Measurements from ENCODE around the gene ABCC4. TPM values are rescaled to one million over a fixed set of nuclear protein-coding genes. Genes with fewer than 3 reads are reported as not detected.
A peak's percentile ranks its signal among the peaks of the same experiment; 100 is the strongest.

ABCC4 gene
- total and polyA plus RNA-seq, 9 of the 15 experiments (the other 6 are each of a cell fraction or from before 2014, with no cell fraction given): 9.4 to 46.1 (median 25.4) TPM

GRCh38 chr13:95164830-95165229 is 136.4 kb downstream of the ABCC4 start:
- ATAC-seq (no peak), DNase-seq (ENCODE audit: extremely low read depth in 1 of 4, low spot score in 3 of 4) (peak in 1 of 4 experiments; percentile 20), FAIRE-seq (no peak)
- H3K9me1 ChIP-seq (ENCODE audit: control insufficient read depth, insufficient read depth, low read length): no peaks in the 10 kb centered on the region
- no peak overlapping the region for H3K9ac ChIP-seq (ENCODE audit: insufficient read depth in 1 of 2, low read depth in 2 of 2, low read length in 2 of 2)
- H4K20me1 ChIP-seq (replicated peaks; ENCODE audit: control insufficient read depth, insufficient read depth, low read length): no peaks in the 10 kb centered on the region
- H3K27me3 ChIP-seq (ENCODE audit: control insufficient read depth in 2 of 2, insufficient read depth in 2 of 2, low read length in 2 of 2): no peaks in the 10 kb centered on the region
- ChIA-PET CTCF (ENCODE audit: low intra/inter-chr PET ratio) (no interaction called here), POLR2A (interaction anchor here (0.8 kb wide), 1 partner anchor 11 kb away, joined by 3 read pairs; no protein-coding TSS in a partner anchor)
- H3K36me3 ChIP-seq (ENCODE audit: control insufficient read depth, insufficient read depth, low read length): peaks cover 61% of the 10 kb centered on the region
- H3K79me2 ChIP-seq (ENCODE audit: control insufficient read depth, insufficient read depth, low read length): no peaks in the 10 kb centered on the region
- H3K4me1 ChIP-seq (replicated peaks in 1 of 2; ENCODE audit: control insufficient read depth in 2 of 2, insufficient read depth in 2 of 2, low read length in 2 of 2): no peaks in the 10 kb centered on the region
- no peak overlapping the region for H3K27ac ChIP-seq (ENCODE audit: extremely low read depth, low read depth, low read length)
- WGBS (ENCODE audit: insufficient coverage, low coverage, missing lambda C conversion rate): 31% methylated on average over 4 of the region's 4 CpGs
- H3K9me3 ChIP-seq (replicated peaks; ENCODE audit: control insufficient read depth, insufficient read depth, low read depth, low read length): no peaks in the 10 kb centered on the region
- in situ Hi-C loops (cut with MboI): no loop called here
- intact Hi-C loops (cut with micrococcal nuclease): no loop called here
- no peak for TF ChIP-seq ZNF134 (CRISPR knock-in tag; conservative IDR thresholded peaks at IDR 0.05)
- no peak for TF ChIP-seq NFYB (IDR thresholded peaks at IDR 0.05; ENCODE audit: extremely low read depth, insufficient read length)
- no peak for TF ChIP-seq ZNF764 (CRISPR knock-in tag; IDR thresholded peaks at IDR 0.05; ENCODE audit: low read depth)
- peak; percentile 30; the same call in 1 of the 2 replicates for TF ChIP-seq NCOR1 (IDR thresholded peaks at IDR 0.05)
- peak; percentile 50 for TF ChIP-seq NFIC (IDR thresholded peaks at IDR 0.05)
- TF ChIP-seq TEAD4 (IDR thresholded peaks at IDR 0.05; ENCODE audit: low read length): peak; percentile 49
- TF ChIP-seq TEAD4 (CRISPR knock-in tag; IDR thresholded peaks at IDR 0.05; ENCODE audit: borderline replicate concordance): no peak
- peak; percentile 56 for TF ChIP-seq ARID1B (IDR thresholded peaks at IDR 0.05)
- no peak for TF ChIP-seq MBD2 (IDR thresholded peaks at IDR 0.05; ENCODE audit: borderline replicate concordance, low read depth)
- TF ChIP-seq RCOR1 (IDR thresholded peaks at IDR 0.05; ENCODE audit: borderline replicate concordance in 1 of 2, low read depth in 2 of 2, low read length in 2 of 2): 0 out of 4 replicates have a peak, but pooled peaks of 1 of the 2 experiments have one; percentile 20
- peak; percentile 66 for TF ChIP-seq CBFA2T3 (IDR thresholded peaks at IDR 0.05)
- TF ChIP-seq CBFA2T2 (conservative IDR thresholded peaks at IDR 0.05): peak; percentile 31; the same call in 1 of the 2 replicates
- peak; percentile 59 for TF ChIP-seq TCF3 (CRISPR knock-in tag; IDR thresholded peaks at IDR 0.05)
- TF ChIP-seq JUND (IDR thresholded peaks at IDR 0.05; ENCODE audit: borderline replicate concordance, low read depth, low read length): no peak
- TF ChIP-seq JUND (tag; IDR thresholded peaks at IDR 0.05; ENCODE audit: borderline replicate concordance, low read depth, low read length): no peak
- peak; percentile 66 for TF ChIP-seq TAL1 (IDR thresholded peaks at IDR 0.05)
- H3K4me2 ChIP-seq (ENCODE audit: insufficient read depth, low read length): no peak overlapping the region
- H3K4me3 ChIP-seq: no peak overlapping the region
- H2AFZ ChIP-seq (ENCODE audit: low read depth, low read length): no peak overlapping the region
- no TSS peak for BruUV-seq (replicated peaks)

Measured in K562 (cell line).